Panc1 (cell line): Measurements from ENCODE around the gene VWA2. TPM values are rescaled to one million over a fixed set of nuclear protein-coding genes. Genes with fewer than 3 reads are reported as not detected.

Source experiments
- ATAC-seq: fragments of 200-7000 bp; cut with Tn5 transposase; 2 replicates; pipeline ENCODE4 v1.9.1; 2020; ENCODE audit warnings: mild to moderate bottlenecking, moderate library complexity
- BruUV-seq: library from RNA; stranded (reverse); fragments of 400-500 nt; replicated peaks from 2 replicates; lab custom pipeline; 2021; lab: Mats Ljungman, UMichigan
- CTCF ChIA-PET: fragments of 300-600 bp; sonication (Branson Sonifier 250); formaldehyde crosslinking; loops from one replicate; lab custom pipeline; 2022; ENCODE audit warnings: antibody characterized with exemption; lab: Charles Lee
- POLR2A ChIA-PET: fragments of 300-600 bp; sonication (Branson Sonifier 250); formaldehyde crosslinking; loops from one replicate; lab custom pipeline; 2022; ENCODE audit warnings: antibody characterized with exemption; lab: Charles Lee
- DNase-seq: peaks from one replicate; pipeline ENCODE4 v3.0.0-alpha.2; 2010; ENCODE audit warnings: low read depth, low spot score
- H3K27ac ChIP-seq: 2 replicates; pipeline ENCODE4 v1.5.1; 2011; ENCODE audit warnings: mild to moderate bottlenecking, low read length, inconsistent platforms
- H3K27me3 ChIP-seq: fragments of 200-500 bp; sonication (Bioruptor generic); 2 replicates; pipeline ENCODE4 v1.6.0; 2014; ENCODE audit warnings: low read length, inconsistent platforms; ENCODE audit not compliant: control insufficient read depth, insufficient read depth
- H3K36me3 ChIP-seq: fragments of 200-500 bp; sonication (Bioruptor generic); 2 replicates; pipeline ENCODE4 v1.5.1; 2014; ENCODE audit warnings: inconsistent platforms, mild to moderate bottlenecking, low read length, moderate library complexity; ENCODE audit not compliant: control insufficient read depth, insufficient read depth
- H3K4me1 ChIP-seq: 2 replicates; pipeline ENCODE4 v1.5.1; 2011; ENCODE audit warnings: inconsistent platforms, mild to moderate bottlenecking, low read length, moderate library complexity; ENCODE audit not compliant: control insufficient read depth, insufficient read depth
- H3K4me3 ChIP-seq, 2 experiments: 2 replicates each; pipeline ENCODE4 v1.5.1; 2011 to 2012; ENCODE audit warnings: low read depth in 2 of 2, low read length in 2 of 2, mild to moderate bottlenecking in 2 of 2, inconsistent platforms in 1 of 2, moderate library complexity in 1 of 2
- H3K9me3 ChIP-seq: fragments of 200-500 bp; sonication (Bioruptor generic); 2 replicates; pipeline ENCODE4 v1.5.1; 2014; ENCODE audit warnings: low read depth, mild to moderate bottlenecking, inconsistent platforms, low read length, moderate library complexity; ENCODE audit not compliant: control insufficient read depth, insufficient read depth
- CTCF ChIP-seq: fragments of 450-650 bp; IDR thresholded peaks from 2 replicates; pipeline ENCODE4 v1.5.1; 2017; ENCODE audit warnings: mild to moderate bottlenecking
- POLR2AphosphoS5 ChIP-seq: IDR thresholded peaks from 2 replicates; pipeline ENCODE4 v1.6.1; 2012; ENCODE audit warnings: mild to moderate bottlenecking, low read depth, low read length, moderate library complexity
- REST ChIP-seq, 2 experiments: IDR thresholded peaks; 2 replicates each; pipeline ENCODE4 v1.6.1; 2011 to 2012; ENCODE audit warnings: low read depth in 2 of 2, control low read depth in 1 of 2, low read length in 1 of 2, mild to moderate bottlenecking in 1 of 2, moderate library complexity in 1 of 2; ENCODE audit not compliant: insufficient read depth in 1 of 2
- SIN3A ChIP-seq: IDR thresholded peaks from 2 replicates; pipeline ENCODE4 v1.6.1; 2012; ENCODE audit warnings: low read depth, mild to moderate bottlenecking, low read length, moderate library complexity, borderline replicate concordance; ENCODE audit not compliant: insufficient read depth
- TCF7L2 ChIP-seq: IDR thresholded peaks from 2 replicates; pipeline ENCODE4 v1.6.1; 2011; ENCODE audit warnings: mild to moderate bottlenecking, low read depth, low read length, inconsistent platforms
- in situ Hi-C: cut with HindIII; loops from 2 replicates; pipeline ENCODE4 v1.10.0; 2016; ENCODE audit warnings: low sequenced_read_pairs, low pct_unique_long_range_greater_than_20kb
- intact Hi-C: fragments of 100-400 bp; cut with micrococcal nuclease; formaldehyde crosslinking; loops from one replicate; pipeline ENCODE4 v1.10.0; 2022; ENCODE audit not compliant: unreplicated experiment
- total RNA-seq: library from RNA; stranded (reverse); gene quantifications from one replicate; pipeline ENCODE4 v1.2.1, GENCODE V29; 2021; ENCODE audit not compliant: unreplicated experiment

The VWA2 gene
- total RNA-seq, 1 experiment from 2014 or later, result 0.77 TPM

GRCh38 chr10:114258274-114258840 is 19.3 kb downstream of the VWA2 start:
- in situ Hi-C loops, result no loop called here
- Histone ChIP-seq H3K9me3 (no peaks in the 10 kb centered on the region), H3K27me3 (no peaks in the 10 kb centered on the region), H3K4me3 (no peak overlapping the region), H3K27ac (no peak overlapping the region), H3K36me3 (no peaks in the 10 kb centered on the region), H3K4me1 (peaks cover 7% of the 10 kb centered on the region; the same call in 1 of the 2 replicates)
- ChIA-PET POLR2A (no interaction called here), CTCF (no interaction called here)
- DNase-seq (no peak), ATAC-seq (no peak)
- TF ChIP-seq CTCF (no peak), SIN3A (no peak), REST (IDR thresholded peaks at IDR 0.05; ENCODE audit: insufficient read depth in 1 of 2, low read depth in 2 of 2, low read length in 1 of 2) (no peak), POLR2AphosphoS5 (no peak), TCF7L2 (no peak)
- intact Hi-C loops, result no loop called here
- BruUV-seq, result no TSS peak

GRCh38 chr10:114259824-114260223 is 20.8 kb downstream of the VWA2 start:
- Histone ChIP-seq H3K9me3 (no peaks in the 10 kb centered on the region), H3K36me3 (no peaks in the 10 kb centered on the region), H3K4me3 (no peak overlapping the region), H3K4me1 (peaks cover 7% of the 10 kb centered on the region; the same call in 1 of the 2 replicates), H3K27me3 (no peaks in the 10 kb centered on the region), H3K27ac (no peak overlapping the region)
- DNase-seq (no peak), ATAC-seq (no peak)
- BruUV-seq, result no TSS peak
- intact Hi-C loops, result no loop called here
- ChIA-PET POLR2A (no interaction called here), CTCF (interaction anchor here (0.7 kb wide), 1 partner anchor 83 kb away, joined by 3 read pairs; no protein-coding TSS in a partner anchor)
- in situ Hi-C loops, result no loop called here
- TF ChIP-seq SIN3A, result no peak
- TF ChIP-seq TCF7L2, result no peak
- no peak for TF ChIP-seq CTCF
- TF ChIP-seq REST (IDR thresholded peaks at IDR 0.05; ENCODE audit: insufficient read depth in 1 of 2, low read depth in 2 of 2, low read length in 1 of 2), result no peak
- no peak for TF ChIP-seq POLR2AphosphoS5
